ENCODE data around the gene PHTF1.

Gene PHTF1

DNA sequence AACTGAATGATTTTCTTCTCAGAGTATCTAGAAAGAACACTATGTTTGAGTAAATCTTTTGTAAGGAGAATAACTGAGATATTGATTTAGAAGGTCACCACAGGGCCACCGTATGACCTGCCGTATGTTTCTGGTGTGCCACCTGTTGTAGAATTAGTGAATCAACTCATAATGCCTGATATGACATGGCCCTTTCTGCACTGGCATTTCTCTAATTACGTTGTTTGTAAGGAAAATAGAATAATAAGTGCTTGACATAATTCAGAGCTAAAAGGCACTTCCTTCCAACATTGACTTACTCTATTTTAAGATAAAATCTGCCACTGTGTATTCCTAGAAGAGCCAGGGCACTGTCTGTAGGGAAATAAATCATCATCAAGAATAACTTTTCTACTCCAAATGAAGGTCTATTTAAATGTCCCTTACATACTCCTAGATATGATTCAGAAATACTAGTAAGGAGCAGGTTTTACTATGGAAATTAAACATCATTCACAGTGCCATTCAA, 101.7 kb downstream of the PHTF1 start:
- H3K27ac Mint-ChIP-seq, result no peak overlapping the region
- no peak overlapping the region for H3K4me3 Mint-ChIP-seq
- no peaks in the 10 kb centered on the region for H3K9me3 Mint-ChIP-seq

DNA sequence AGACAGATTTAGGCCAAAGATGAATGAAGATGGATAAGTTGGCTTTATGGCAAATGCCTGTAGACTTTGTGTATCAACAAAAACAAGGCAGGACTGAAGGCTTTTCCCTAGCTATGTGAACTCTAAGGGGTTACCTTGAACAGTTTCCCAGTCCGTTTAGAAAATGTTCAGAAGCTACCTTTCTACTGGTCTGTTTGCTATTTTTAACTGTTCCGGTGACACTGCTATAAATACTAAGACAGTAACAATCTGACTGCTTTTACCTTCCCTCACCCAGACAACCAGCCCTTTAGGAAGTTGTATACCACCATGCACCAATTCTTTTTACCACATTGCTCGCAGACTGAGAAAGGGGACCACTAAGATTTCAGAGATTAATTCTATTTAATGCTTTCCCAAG, 102.2 kb downstream of the PHTF1 start:
- ATAC-seq (ENCODE audit: low read depth) (no peak), DNase-seq (ENCODE audit: low spot score in 2 of 2) (no peak)
- peaks cover 2% of the 10 kb centered on the region for H3K36me3 Mint-ChIP-seq
- H3K27ac Mint-ChIP-seq, result no peak overlapping the region
- no peak overlapping the region for H3K4me3 Mint-ChIP-seq
- no peaks in the 10 kb centered on the region for H3K9me3 Mint-ChIP-seq
- no peaks in the 10 kb centered on the region for H3K4me1 Mint-ChIP-seq
- H3K27me3 Mint-ChIP-seq, result no peaks in the 10 kb centered on the region

More for the DNA sequence above, 101.7 kb downstream of the PHTF1 start:
- Mint-ChIP-seq H3K4me1 (no peaks in the 10 kb centered on the region), H3K36me3 (peaks cover 2% of the 10 kb centered on the region), H3K27me3 (no peaks in the 10 kb centered on the region)
- DNase-seq (ENCODE audit: low spot score in 2 of 2) (no peak), ATAC-seq (ENCODE audit: low read depth) (no peak)

DNA sequence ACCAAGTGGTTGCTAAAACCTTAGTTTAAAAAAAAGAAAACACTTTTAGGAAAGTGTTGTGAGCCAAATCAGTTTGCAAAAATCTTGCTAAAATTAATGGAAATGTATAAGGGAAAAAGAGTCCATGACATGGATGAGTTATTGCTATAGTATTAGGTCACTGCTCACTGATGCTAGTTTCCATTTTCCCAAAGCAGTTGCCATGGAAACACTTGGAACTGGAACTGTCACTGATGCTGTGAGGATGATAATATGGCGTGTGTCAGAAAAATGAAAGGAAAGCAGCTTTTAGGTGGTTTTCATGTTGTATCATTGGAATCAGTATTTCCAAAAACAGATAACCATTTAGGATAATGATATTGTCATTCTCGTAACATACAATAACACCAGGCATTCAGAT, 104.4 kb downstream of the PHTF1 start:
- H3K27ac Mint-ChIP-seq, result no peak overlapping the region
- no peaks in the 10 kb centered on the region for H3K9me3 Mint-ChIP-seq
- DNase-seq (ENCODE audit: low spot score in 2 of 2) (no peak), ATAC-seq (ENCODE audit: low read depth) (no peak)
- no peaks in the 10 kb centered on the region for H3K27me3 Mint-ChIP-seq
- H3K36me3 Mint-ChIP-seq, result peaks cover 2% of the 10 kb centered on the region
- H3K4me3 Mint-ChIP-seq, result no peak overlapping the region
- H3K4me1 Mint-ChIP-seq, result no peaks in the 10 kb centered on the region

DNA sequence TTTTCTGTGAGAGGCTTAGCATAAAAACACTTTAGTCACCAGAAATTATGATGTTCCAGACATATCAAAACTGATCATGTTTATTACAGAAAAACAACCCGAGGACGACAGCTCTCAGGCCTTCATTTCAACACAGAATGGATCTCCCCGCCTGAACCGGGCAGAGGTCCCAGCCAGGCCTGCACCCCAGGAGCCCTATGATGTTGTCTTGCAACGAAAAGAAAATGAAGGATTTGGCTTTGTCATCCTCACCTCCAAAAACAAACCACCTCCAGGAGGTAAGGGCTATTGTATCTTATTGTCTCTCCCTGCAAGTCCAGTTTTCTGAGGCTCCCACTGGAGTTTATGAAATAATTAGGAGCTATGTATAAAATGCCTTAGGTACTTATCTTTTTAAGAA, 105.5 kb downstream of the PHTF1 start:
- ATAC-seq (ENCODE audit: low read depth) (no peak), DNase-seq (ENCODE audit: low spot score in 2 of 2) (no peak)
- Mint-ChIP-seq H3K36me3 (peaks cover 2% of the 10 kb centered on the region), H3K4me1 (no peaks in the 10 kb centered on the region), H3K9me3 (no peaks in the 10 kb centered on the region), H3K4me3 (no peak overlapping the region), H3K27ac (no peak overlapping the region), H3K27me3 (no peaks in the 10 kb centered on the region)

DNA sequence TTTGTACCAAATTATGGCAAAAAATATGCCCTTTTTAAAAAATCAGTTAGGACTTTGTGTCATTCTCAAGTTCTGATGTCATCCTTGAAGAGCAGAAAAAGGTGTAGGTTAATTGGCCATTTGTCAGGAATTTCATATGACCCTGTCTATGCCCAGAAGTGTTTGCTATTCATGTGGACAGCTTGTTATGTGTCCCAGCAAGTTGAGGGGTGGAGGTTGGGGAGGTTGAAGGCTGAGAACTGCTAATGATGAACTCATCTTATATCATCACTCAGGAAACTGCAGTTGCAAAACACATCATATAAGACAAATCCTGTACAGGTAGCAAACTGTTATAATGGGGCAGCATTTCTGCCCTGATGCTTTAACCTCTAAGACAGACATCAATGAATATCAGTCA, 106.5 kb downstream of the PHTF1 start:
- Mint-ChIP-seq H3K4me3 (no peak overlapping the region), H3K27ac (no peak overlapping the region), H3K9me3 (no peaks in the 10 kb centered on the region), H3K27me3 (no peaks in the 10 kb centered on the region), H3K36me3 (peaks cover 2% of the 10 kb centered on the region), H3K4me1 (no peaks in the 10 kb centered on the region)
- ATAC-seq (ENCODE audit: low read depth) (no peak), DNase-seq (ENCODE audit: low spot score in 2 of 2) (no peak)

DNA sequence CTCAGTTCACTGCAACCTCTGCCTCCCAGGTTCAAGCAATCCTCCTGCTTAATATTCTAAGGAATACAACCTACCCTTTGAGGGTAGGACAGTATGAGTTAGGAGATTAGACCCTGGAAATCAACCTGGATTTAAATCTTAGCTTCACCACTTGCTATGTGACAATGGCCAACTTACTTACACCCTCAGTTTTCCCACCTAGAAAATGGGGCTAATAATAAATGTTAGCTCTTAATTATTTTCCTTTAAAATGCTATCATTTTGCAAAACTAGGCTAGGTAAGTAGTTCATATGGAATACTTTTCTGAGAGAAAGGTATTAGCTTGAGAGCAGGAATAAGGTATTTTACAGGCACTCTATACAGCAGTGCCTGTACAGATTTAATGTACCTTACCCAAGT, 110.8 kb downstream of the PHTF1 start:
- no peaks in the 10 kb centered on the region for H3K4me1 Mint-ChIP-seq
- no peak overlapping the region for H3K27ac Mint-ChIP-seq
- ATAC-seq (ENCODE audit: low read depth), result no peak
- H3K36me3 Mint-ChIP-seq, result peaks cover 2% of the 10 kb centered on the region
- H3K27me3 Mint-ChIP-seq, result no peaks in the 10 kb centered on the region
- no peak for DNase-seq (ENCODE audit: low spot score in 2 of 2)
- H3K4me3 Mint-ChIP-seq, result no peak overlapping the region
- H3K9me3 Mint-ChIP-seq, result no peaks in the 10 kb centered on the region

DNA sequence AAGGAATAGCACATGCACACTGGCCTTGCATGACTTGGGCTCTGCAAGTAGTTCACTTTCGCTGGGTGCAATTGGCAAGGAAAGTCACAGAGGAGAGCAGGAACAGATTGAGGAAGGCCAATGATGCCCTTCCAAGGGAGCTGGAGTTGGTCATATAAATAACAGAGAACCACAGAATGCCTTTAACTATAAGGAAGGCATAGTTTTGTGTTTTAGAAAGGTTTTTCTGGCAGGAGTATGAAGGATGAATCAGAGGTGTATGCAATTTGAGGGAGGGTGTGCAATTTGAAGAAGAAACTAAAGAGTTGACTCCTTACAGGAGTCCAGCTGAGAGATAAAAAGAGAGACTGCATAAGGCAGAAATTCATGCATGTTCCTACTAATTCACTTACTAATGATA, 112.1 kb downstream of the PHTF1 start:
- no peak overlapping the region for H3K27ac Mint-ChIP-seq
- no peak for DNase-seq (ENCODE audit: low spot score in 2 of 2)

More for the DNA sequence above, 112.1 kb downstream of the PHTF1 start:
- Mint-ChIP-seq H3K27me3 (no peaks in the 10 kb centered on the region), H3K36me3 (peaks cover 2% of the 10 kb centered on the region), H3K4me3 (no peak overlapping the region), H3K9me3 (no peaks in the 10 kb centered on the region), H3K4me1 (no peaks in the 10 kb centered on the region)
- ATAC-seq (ENCODE audit: low read depth), result no peak
